Body of pancreas (tissue), 4 donors: ENCODE measurements around the gene MTM1. TPM values are rescaled to one million over a fixed set of nuclear protein-coding genes. Genes with fewer than 3 reads are reported as not detected.

Source experiments
- ATAC-seq: fragments of 150-250 bp; one replicate; pipeline ENCODE4 v1.9.1; 2016
- DNase-seq, 4 donors: peaks; one replicate each; pipeline ENCODE4 v3.0.0-alpha.2; 2019
- H3K27ac ChIP-seq, 4 donors: fragments of 200-600 bp; sonication (generic); 1 replicate in 3 of 4; 2 replicates in 1 of 4; pipeline versions ENCODE4 v1.5.1 to v1.6.1; 2016 to 2019; ENCODE audit warnings: mild to moderate bottlenecking in 1 of 4, mixed read lengths in 1 of 4, moderate library complexity in 1 of 4
- H3K27me3 ChIP-seq, 2 donors: fragments of 200-600 bp; sonication (generic); one replicate each; pipeline ENCODE4 v1.6.0; 2016; ENCODE audit warnings: mild to moderate bottlenecking in 1 of 2
- H3K36me3 ChIP-seq, 2 donors: fragments of 200-600 bp; sonication (generic); replicated peaks in 1 of 2; 2 replicates each; pipeline ENCODE4 v1.5.1; 2016; ENCODE audit warnings: low read depth in 2 of 2; ENCODE audit not compliant: insufficient read depth in 1 of 2
- H3K4me1 ChIP-seq: fragments of 200-600 bp; sonication (generic); one replicate; pipeline ENCODE4 v1.6.0; 2016
- H3K4me3 ChIP-seq, 2 donors: fragments of 200-600 bp; sonication (generic); 1 replicate in 1 of 2; 2 replicates in 1 of 2; pipeline ENCODE4 v1.5.1; 2016 to 2019
- H3K9me3 ChIP-seq, 3 donors: fragments of 200-600 bp; sonication (generic); 1 replicate in 2 of 3; 2 replicates in 1 of 3; pipeline ENCODE4 v1.5.1; 2016
- POLR2A ChIP-seq, 3 donors: fragments of 450-650 bp; IDR thresholded peaks; one replicate each; pipeline ENCODE4 v1.6.1; 2016; ENCODE audit warnings: antibody characterized with exemption in 3 of 3, mild to moderate bottlenecking in 2 of 3
- WGBS, 2 donors: methylation state at CpG; one replicate each; pipeline ENCODE4 v1.1.5; 2017; 5-methylcytosine and 5-hydroxymethylcytosine counted together
- intact Hi-C: fragments of 100-400 bp; cut with DNase I; formaldehyde crosslinking; loops from one replicate; pipeline ENCODE4 v1.15.1; 2023
- total RNA-seq, 2 donors: library from RNA; depleted of rRNA; stranded (reverse); fragments of >200 nt; gene quantifications; one replicate each; pipeline ENCODE4 v1.1.0, GENCODE V29; 2016
- TF ChIP-seq, protein P1 (sequence below), 7 experiments: fragments of 450-650 bp in 4 of 7; fragments of 200-600 bp in 3 of 7; sonication (generic) in 3 of 7; IDR thresholded peaks; one replicate each; pipeline ENCODE4 v1.5.1; 2016 to 2019; ENCODE audit warnings: antibody characterized with exemption in 7 of 7

Gene MTM1
- 1 to 10 TPM; 5.3 to 5.4 TPM for total RNA-seq

DNA sequence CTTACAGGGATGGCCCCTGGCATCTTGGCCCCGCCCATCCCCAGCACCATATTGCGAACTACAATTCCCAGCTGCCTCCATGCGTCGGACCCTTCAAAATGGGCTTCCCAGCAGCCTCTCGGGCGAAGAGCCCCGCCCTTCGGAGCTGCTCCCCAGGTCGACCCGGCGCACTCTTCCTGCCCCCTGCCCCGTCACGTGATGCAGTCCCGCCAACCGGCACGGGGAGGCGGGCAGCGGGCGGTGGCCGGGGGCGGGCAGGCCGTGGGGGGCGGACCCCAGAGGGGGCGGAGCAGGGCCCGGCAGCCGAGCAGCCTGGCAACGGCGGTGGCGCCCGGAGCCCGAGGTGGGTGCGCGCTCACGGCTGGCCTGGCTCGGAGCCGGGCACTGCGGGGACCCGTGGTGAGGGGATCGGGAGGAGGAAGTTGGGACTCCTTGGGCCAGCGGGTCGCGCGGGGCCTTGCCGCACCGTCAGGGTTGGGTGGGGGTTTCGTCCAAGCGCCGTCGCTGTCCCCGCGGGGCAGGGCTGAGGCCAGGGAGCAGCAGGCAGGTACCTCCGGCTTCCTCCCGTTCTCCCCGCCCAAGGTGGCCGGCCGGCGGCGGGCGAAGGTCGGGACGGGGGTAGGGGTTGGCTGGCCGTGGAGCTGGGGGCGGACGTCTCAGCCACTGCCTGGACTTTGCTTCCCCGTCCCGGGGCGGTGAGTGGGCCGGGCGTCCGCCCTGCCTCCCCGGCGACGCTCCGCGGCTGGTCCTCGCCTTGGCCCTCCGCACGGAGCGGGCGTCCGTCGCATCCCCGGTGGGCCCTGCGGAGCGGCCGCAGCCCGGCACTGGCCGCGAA is at the start of gene MTM1:
Gene MTM1, plus strand, starts transcription at position 302 of the 835 bp plus-strand sequence. CDS start 23,994 bp downstream, outside the sequence.
- Histone ChIP-seq H3K4me1 (peaks cover 25% of the 10 kb centered on the region), H3K36me3 (no peaks in the 10 kb centered on the region), H3K9me3 (no peaks in the 10 kb centered on the region), H3K4me3 (peak within 1 kb of the TSS; percentile 4 to 30), H3K27me3 (no peaks in the 10 kb centered on the region), H3K27ac (peak within 1 kb of the TSS; percentile 67 to 92 (median 84))
- ATAC-seq (peak; percentile 96), DNase-seq (peak; percentile 92 to 96 (median 94))
- WGBS, 2 donors, result 0% methylated on average over 53 of the region's 89 CpGs; no CpG with 5 or more reads in 1 of the 2 donors
- intact Hi-C loops, result no loop called here
- TF ChIP-seq POLR2A (IDR thresholded peaks at IDR 0.05), result peak; percentile 49 to 71 (median 68)
- TF ChIP-seq, protein P1, sequence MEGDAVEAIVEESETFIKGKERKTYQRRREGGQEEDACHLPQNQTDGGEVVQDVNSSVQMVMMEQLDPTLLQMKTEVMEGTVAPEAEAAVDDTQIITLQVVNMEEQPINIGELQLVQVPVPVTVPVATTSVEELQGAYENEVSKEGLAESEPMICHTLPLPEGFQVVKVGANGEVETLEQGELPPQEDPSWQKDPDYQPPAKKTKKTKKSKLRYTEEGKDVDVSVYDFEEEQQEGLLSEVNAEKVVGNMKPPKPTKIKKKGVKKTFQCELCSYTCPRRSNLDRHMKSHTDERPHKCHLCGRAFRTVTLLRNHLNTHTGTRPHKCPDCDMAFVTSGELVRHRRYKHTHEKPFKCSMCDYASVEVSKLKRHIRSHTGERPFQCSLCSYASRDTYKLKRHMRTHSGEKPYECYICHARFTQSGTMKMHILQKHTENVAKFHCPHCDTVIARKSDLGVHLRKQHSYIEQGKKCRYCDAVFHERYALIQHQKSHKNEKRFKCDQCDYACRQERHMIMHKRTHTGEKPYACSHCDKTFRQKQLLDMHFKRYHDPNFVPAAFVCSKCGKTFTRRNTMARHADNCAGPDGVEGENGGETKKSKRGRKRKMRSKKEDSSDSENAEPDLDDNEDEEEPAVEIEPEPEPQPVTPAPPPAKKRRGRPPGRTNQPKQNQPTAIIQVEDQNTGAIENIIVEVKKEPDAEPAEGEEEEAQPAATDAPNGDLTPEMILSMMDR (IDR thresholded peaks at IDR 0.05), result no peak

DNA sequence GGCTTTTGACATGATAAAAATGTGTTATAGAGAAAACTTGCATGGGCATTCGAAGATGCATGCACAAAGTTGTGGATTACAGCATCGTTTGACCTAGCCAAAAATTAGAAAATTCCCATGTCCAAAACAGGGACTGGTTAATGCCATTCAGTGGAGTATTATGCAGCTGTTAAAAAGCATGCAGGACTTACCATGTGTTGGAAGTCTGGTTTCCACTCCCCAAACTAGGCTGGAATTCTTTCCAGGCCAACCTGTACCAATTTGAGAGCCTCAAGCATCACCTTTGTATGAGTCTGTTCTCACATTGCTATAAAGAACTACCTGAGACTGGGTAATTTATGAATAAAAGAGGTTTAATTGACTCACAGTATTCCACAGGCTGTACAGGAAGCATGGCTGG is 45.9 kb upstream of the MTM1 start:
- Histone ChIP-seq H3K27me3 (no peaks in the 10 kb centered on the region), H3K4me3 (no peak overlapping the region), H3K4me1 (peaks cover 20% of the 10 kb centered on the region), H3K36me3 (no peaks in the 10 kb centered on the region), H3K27ac (no peak overlapping the region), H3K9me3 (no peaks in the 10 kb centered on the region)
- intact Hi-C loops, result no loop called here
- ATAC-seq (no peak), DNase-seq (no peak)
- 85 to 95% methylated on average over 2 of the region's 2 CpGs for WGBS, 2 donors
- no peak for TF ChIP-seq POLR2A (IDR thresholded peaks at IDR 0.05)
- TF ChIP-seq, protein P1 (IDR thresholded peaks at IDR 0.05), result no peak

- Histone ChIP-seq H3K27me3 (no peaks in the 10 kb centered on the region), H3K4me1 (peaks cover 27% of the 10 kb centered on the region), H3K36me3 (no peaks in the 10 kb centered on the region), H3K27ac (peak overlapping the region; percentile 30 to 78 (median 61)), H3K9me3 (no peaks in the 10 kb centered on the region), H3K4me3 (no peak overlapping the region)
- ATAC-seq (peak; percentile 92), DNase-seq (peak; percentile 80 to 85 (median 82))
- 43 to 67% methylated on average over 3 of the region's 10 CpGs for WGBS, 2 donors
- peak; percentile 21 to 50 (median 47) for TF ChIP-seq POLR2A (IDR thresholded peaks at IDR 0.05)
- TF ChIP-seq, protein P1 (IDR thresholded peaks at IDR 0.05), result no peak
- intact Hi-C loops, result no loop called here
Measured at GRCh38 chrX:150525061-150525919, 43.1 kb upstream of the MTM1 start.

- TF ChIP-seq, protein P1 (IDR thresholded peaks at IDR 0.05), result no peak
- no peak for TF ChIP-seq POLR2A (IDR thresholded peaks at IDR 0.05)
- Histone ChIP-seq H3K27ac (no peak overlapping the region), H3K36me3 (no peaks in the 10 kb centered on the region), H3K4me1 (peaks cover 32% of the 10 kb centered on the region), H3K27me3 (no peaks in the 10 kb centered on the region), H3K4me3 (no peak overlapping the region), H3K9me3 (no peaks in the 10 kb centered on the region)
- DNase-seq, result no peak
- intact Hi-C loops, result no loop called here
- ATAC-seq, result no peak
- WGBS, 2 donors, result 83 to 100% methylated on average over 6 to 7 of the region's 7 CpGs
Measured at GRCh38 chrX:150526692-150527091, 41.7 kb upstream of the MTM1 start.
